ENCODE data around the gene RNASEH1.

GRCh38 chr2:3542107-3542506, 16.0 kb downstream of the RNASEH1 start:
- TF ChIP-seq POLR2AphosphoS5 (IDR thresholded peaks at IDR 0.05; ENCODE audit: low read depth, low read length) (no peak), POLR2A (IDR thresholded peaks at IDR 0.05; ENCODE audit: low read depth, low read length) (no peak), TAF1 (IDR thresholded peaks at IDR 0.05; ENCODE audit: low read depth, low read length) (no peak), PAX5 (IDR thresholded peaks at IDR 0.05; ENCODE audit: insufficient read depth, low read length, severe bottlenecking) (no peak), POU2F2 (IDR thresholded peaks at IDR 0.05; ENCODE audit: low read depth, low read length) (no peak)

All from GM12891 (cell line).